GM21447 (cell line): ENCODE data around the gene ADCY7.
"Not testable (repeated sequence)": the region's sequence is repeated elsewhere in the genome, so short reads cannot be mapped to it uniquely, and the experiment has no call there.

Source experiments
- ATAC-seq: cut with Tn5 transposase; IDR thresholded peaks from one replicate; pipeline ENCODE4 v1.9.1; 2021; ENCODE audit not compliant: unreplicated experiment

The ADCY7 gene

DNA sequence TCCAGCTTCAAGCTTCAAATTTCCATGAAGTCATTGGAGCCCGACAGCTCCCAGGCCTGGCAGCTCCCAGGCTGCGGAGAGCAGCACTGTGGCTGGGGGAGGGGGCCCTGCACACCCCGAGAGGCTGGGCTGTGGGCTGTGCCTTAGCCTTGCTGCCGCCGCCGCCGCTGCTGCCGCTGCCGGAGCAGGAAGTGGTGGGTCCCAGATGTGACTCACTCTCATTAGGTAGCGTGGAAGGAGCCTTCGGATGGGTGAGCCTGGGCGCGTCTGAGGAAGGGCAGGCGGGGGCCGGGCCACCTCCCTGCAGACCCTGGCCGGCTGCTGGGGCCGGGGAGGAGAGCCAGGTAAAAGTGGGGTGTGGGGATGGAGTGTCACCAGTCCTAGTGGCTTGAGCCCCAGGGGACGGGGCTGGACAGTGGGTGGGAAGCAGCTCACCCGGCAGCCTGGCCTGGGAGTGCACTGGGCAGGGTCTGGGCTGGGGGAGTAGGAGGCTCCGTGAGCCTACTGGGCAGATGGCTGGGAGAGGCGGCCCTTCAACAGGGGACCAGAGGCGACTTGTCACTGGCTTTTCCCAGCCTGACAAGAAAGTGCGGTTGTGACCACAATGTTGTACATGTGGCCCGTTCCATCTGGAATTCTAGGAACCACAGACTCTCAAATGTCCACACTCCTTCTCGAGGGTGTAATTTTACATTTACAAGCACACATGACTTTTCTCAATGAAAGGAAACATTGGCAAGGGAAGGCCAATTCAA, at the start of gene ADCY7:
TSS of gene ADCY7 (plus strand) at position 215 of the 755 bp plus-strand sequence. CDS start 21,629 bp downstream, outside the sequence.
- peak; percentile 71 for ATAC-seq

GRCh38 chr16:50219402-50219975, 46.9 kb upstream of the ADCY7 start:
- no peak for ATAC-seq

DNA sequence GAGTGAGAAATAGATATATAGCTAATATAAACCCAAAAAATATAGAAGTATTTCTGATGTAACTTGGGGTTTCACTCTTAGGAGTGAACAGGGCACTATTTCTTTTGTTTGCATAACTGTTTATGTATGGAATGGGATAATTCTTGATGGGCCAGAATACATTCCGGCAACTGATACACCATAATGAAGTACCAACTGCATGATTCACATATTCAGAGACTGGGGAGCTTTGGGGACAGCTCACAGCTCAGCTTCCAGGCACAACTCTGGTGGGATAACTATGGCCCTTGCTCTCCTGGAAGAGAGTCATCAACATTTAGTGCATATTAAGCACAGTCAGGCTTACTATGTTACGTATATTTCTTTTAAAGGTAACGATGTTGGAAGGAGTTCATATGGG, 42.1 kb upstream of the ADCY7 start:
- no peak for ATAC-seq

- no peak for ATAC-seq
Measured at GRCh38 chr16:50227120-50227519, 39.2 kb upstream of the ADCY7 start.

GRCh38 chr16:50227665-50228064, 38.7 kb upstream of the ADCY7 start:
- no peak for ATAC-seq

GRCh38 chr16:50228364-50228868, 37.9 kb upstream of the ADCY7 start:
- no peak for ATAC-seq

DNA sequence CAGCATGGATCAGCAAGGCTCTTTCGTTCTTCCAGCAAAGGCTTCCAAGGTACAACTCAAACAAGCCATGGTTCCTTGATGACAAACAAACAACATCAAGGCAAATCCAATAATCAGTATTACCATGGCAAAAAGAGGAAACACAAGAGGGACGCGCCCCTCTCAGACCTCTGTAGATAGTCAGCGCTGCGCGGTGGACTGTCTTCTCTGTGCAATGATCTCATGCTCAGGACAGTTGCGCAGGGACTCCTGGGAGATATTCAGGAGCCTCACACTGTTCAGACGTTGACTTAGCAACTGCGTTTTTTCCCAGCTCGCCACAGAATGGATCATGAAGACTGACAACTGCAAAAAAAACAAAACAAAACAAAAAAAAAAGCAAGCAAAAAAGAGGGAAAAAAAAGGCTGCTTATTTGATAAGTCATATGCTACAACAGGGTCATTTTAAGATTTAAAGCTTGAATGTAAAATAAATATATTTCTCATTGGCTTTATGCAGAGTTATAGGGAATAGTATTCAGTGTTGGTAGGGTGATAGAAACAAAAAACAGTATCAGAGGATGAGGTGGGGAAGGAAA, 37.1 kb upstream of the ADCY7 start:
- ATAC-seq = no peak

DNA sequence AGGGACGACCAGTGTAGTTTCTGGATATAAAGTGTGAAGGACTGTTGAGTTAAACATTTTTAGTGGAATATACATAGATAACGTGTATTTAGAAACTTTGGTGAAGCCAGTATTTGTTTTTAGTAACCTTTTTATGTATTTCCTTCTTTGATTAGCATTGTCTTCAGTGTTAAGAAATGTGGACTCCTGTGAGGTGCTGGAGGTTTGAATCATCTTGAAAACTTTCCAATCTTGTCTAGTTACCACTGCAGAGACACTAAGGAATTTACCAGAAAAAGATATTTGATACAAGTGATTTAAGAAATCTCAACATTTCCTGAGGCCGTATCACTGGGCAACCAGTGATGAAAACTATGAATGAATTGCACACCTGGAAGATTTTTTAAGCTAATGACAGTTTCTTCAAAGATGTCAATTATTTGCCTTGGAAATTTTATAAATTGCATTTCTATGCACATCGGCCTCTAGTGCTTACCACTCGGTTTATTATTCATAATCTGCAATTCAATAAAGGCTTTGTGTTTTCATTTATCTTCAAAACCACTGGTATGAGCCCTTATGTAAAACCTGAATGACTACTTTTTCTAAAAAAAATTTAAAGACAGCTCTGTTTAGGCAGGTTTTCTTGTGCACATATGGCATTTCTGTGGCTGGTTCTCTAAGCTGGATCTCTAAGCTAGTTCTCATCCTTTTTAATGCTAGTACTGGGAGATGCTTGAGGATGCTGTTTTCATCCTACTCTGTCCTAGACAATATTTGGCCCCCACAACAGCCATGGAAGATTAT, 31.4 kb upstream of the ADCY7 start:
- ATAC-seq = no peak

GRCh38 chr16:50235581-50235980, 30.8 kb upstream of the ADCY7 start:
- no peak for ATAC-seq

GRCh38 chr16:50238314-50238713, 28.0 kb upstream of the ADCY7 start:
- ATAC-seq = no peak

DNA sequence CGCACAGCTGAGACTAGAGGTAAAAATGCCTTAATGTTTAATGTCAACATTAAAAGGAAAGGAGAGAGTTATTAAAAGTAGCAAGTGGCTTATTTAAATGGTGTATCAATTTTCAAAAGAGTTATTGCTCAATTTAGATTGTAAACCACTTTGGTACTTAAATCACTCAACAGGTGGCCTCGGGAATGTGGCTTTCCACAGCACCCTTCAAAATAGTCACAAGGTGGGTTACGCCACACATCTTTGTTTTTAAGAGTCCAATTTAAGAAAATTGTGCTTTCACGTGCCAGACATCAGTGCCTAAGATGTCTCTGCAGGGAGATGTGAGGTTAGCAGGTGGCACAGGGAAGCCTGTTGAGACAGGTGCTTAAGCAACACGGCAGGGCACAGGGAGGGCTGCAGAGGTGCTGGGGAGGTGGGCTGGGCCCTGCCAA, 27.5 kb upstream of the ADCY7 start:
- no peak for ATAC-seq

- ATAC-seq = not testable (repeated sequence)
Measured at GRCh38 chr16:50243024-50243423, 23.3 kb upstream of the ADCY7 start.

- no peak for ATAC-seq
Measured at GRCh38 chr16:50244140-50244503, 22.2 kb upstream of the ADCY7 start.

DNA sequence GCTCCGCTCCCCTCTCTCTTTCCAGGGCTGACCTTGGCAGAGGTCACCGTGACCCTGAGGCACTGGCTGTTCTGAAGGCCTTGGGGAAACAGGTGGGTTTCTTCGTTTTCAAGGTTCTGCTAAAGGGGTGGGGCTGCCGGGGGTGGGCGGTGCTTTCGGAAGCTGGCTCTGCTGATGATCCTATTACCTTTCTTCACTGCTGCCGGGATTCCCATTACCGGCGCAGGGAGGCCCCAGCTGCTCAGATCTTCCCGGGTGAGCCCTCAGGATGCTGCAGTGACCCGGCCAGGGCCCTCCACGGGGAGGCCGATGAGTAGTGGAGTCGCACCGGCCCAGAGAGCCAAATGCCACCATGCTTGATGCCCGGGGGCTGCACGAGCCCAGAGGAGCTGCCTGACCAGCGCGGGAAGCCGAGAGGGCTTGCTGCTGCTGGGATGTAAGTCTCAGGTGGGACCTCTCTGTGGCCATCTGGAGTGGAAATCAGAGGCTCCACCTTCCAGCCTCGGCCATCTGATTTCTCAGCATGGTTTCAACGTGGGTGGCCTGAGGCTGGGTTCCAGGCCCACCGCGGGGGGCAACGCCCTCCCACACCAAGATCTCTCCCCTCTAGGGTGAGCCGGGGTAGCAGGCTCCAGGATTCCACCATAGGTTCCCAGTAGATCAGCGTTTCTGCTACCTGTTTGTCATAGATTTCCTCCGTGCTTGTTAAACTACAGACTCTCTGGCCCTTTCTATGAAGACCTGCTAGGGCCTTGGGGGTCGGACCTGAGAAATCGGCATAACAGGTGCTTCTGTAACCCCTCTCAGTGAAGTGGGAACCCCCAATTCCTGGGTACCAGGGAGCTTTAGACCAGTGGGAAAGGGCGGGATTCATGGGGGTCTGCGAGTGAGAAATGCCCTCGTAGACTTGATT, 21.6 kb upstream of the ADCY7 start:
- no peak for ATAC-seq

- ATAC-seq = peak; percentile 73
Measured at GRCh38 chr16:50245417-50246298, 20.7 kb upstream of the ADCY7 start.

GRCh38 chr16:50246299-50247122, 19.8 kb upstream of the ADCY7 start:
- ATAC-seq = peak; percentile 20

GRCh38 chr16:50247123-50247905, 19.0 kb upstream of the ADCY7 start:
- no peak for ATAC-seq
